Nephron progenitor cell (in vitro differentiated cells): ENCODE results near the gene TGFBRAP1.

Source experiments
- DNase-seq: peaks from one replicate; pipeline ENCODE4 v3.0.0; 2021
- H3K27ac Mint-ChIP-seq: 2 replicates; pipeline ENCODE4 v1.8.0; 2021; ENCODE audit warnings: mild to moderate bottlenecking, moderate library complexity, mixed read lengths
- H3K27me3 Mint-ChIP-seq: 2 replicates; pipeline ENCODE4 v1.8.0; 2021; ENCODE audit warnings: mild to moderate bottlenecking, low read depth, mixed read lengths; ENCODE audit not compliant: poor library complexity
- H3K36me3 Mint-ChIP-seq: 2 replicates; pipeline ENCODE4 v1.8.0; 2021; ENCODE audit warnings: low read depth, mixed read lengths
- H3K4me1 Mint-ChIP-seq: 2 replicates; pipeline ENCODE4 v1.8.0; 2021; ENCODE audit warnings: mixed read lengths
- H3K4me3 Mint-ChIP-seq: 2 replicates; pipeline ENCODE4 v1.8.0; 2021; ENCODE audit warnings: mild to moderate bottlenecking, moderate library complexity, mixed read lengths
- H3K9me3 Mint-ChIP-seq: 2 replicates; pipeline ENCODE4 v1.8.0; 2021; ENCODE audit warnings: mild to moderate bottlenecking, moderate library complexity, mixed read lengths
- TF ChIP-seq, protein P1 (sequence below): fragments of 200-600 bp; sonication (generic); IDR thresholded peaks from 2 replicates; pipeline ENCODE4 v1.5.0; 2021; ENCODE audit warnings: antibody characterized with exemption

The TGFBRAP1 gene

DNA sequence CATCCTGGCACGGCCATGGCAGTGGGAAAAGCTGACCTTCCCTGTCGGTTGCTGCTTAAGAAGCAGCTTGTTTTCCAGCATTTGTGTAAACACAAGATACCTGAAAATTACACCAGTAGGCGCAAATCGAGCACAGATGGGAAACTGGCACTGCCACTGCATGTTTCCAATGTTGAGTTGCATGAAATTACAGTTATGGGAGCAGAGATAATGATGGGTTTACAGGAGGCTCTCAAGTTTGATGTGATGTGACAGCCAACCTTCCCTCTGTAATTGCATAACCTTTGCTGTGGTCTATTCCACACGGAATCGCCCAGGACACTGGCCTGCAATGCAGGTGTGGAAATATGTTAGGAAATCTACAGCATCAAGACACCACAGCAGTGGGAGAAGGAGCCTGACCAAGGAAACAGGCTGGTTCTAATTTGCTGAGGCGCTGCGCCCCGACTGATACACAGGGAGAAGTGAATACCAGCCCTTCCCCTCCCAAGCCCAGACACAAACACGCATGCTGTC, 70.6 kb downstream of the TGFBRAP1 start:
- H3K9me3 Mint-ChIP-seq, result no peaks in the 10 kb centered on the region
- no peak overlapping the region for H3K4me3 Mint-ChIP-seq

DNA sequence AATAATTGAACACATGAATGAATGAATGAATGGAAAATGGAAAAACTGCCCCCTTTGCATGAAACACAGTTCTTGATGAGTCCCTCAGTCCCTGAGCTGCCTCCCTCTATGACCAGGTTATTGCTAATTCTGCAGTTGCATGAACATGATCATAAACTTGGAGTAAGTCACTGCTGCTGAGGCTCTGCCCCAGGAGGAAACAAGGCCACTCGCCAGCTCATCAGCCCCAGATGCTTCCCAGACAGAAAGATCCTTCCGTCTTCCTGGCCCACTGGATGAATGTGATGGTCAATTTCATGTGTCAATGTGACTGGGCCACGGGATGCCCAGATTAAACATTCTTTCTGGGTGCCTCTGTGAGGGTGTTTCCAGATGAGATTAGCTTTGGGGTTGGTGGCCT, 71.6 kb downstream of the TGFBRAP1 start:
- no peaks in the 10 kb centered on the region for H3K9me3 Mint-ChIP-seq
- H3K4me3 Mint-ChIP-seq, result no peak overlapping the region
- TF ChIP-seq, protein P1, sequence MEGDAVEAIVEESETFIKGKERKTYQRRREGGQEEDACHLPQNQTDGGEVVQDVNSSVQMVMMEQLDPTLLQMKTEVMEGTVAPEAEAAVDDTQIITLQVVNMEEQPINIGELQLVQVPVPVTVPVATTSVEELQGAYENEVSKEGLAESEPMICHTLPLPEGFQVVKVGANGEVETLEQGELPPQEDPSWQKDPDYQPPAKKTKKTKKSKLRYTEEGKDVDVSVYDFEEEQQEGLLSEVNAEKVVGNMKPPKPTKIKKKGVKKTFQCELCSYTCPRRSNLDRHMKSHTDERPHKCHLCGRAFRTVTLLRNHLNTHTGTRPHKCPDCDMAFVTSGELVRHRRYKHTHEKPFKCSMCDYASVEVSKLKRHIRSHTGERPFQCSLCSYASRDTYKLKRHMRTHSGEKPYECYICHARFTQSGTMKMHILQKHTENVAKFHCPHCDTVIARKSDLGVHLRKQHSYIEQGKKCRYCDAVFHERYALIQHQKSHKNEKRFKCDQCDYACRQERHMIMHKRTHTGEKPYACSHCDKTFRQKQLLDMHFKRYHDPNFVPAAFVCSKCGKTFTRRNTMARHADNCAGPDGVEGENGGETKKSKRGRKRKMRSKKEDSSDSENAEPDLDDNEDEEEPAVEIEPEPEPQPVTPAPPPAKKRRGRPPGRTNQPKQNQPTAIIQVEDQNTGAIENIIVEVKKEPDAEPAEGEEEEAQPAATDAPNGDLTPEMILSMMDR, result no peak
- H3K36me3 Mint-ChIP-seq, result peaks cover 7% of the 10 kb centered on the region
- H3K27me3 Mint-ChIP-seq, result peaks cover 7% of the 10 kb centered on the region
- H3K4me1 Mint-ChIP-seq, result peaks cover 26% of the 10 kb centered on the region
- no peak overlapping the region for H3K27ac Mint-ChIP-seq
- DNase-seq, result no peak

More for the DNA sequence above, 70.6 kb downstream of the TGFBRAP1 start:
- H3K27me3 Mint-ChIP-seq, result peaks cover 7% of the 10 kb centered on the region
- H3K27ac Mint-ChIP-seq, result peak overlapping the region; percentile 70
- TF ChIP-seq, protein P1, result no peak
- H3K36me3 Mint-ChIP-seq, result peaks cover 9% of the 10 kb centered on the region
- no peak for DNase-seq
- H3K4me1 Mint-ChIP-seq, result peaks cover 31% of the 10 kb centered on the region

DNA sequence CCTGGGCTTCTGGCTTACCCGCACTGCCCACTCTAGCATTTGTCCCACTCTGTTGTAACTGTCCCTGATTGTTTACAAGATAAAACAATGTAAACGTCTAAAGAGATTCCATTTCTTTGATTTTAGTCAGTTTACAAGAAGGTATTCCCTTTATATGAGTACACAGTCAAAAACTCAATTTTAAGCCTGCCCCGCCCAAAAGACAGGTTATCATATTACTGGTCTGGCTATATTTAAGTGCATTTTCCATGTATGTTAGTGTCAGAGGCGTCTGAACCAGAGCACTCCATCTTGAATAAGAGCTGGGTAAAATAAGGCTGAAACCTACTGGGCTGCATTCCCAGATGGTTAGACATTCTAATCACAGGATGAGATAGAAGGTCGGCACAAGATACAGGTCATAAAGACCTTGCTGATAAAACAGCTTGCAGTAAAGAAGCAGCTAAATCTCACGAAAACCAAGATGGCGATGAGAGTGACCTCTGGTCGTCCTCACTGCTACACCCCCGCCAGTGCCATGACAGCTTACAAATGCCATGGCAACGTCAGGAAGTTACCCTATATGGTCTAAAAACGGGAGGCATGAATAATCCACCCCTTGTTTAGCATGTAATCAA, 73.0 kb downstream of the TGFBRAP1 start:
- no peaks in the 10 kb centered on the region for H3K36me3 Mint-ChIP-seq
- H3K4me1 Mint-ChIP-seq, result peaks cover 16% of the 10 kb centered on the region
- H3K4me3 Mint-ChIP-seq, result no peak overlapping the region
- peaks cover 9% of the 10 kb centered on the region for H3K9me3 Mint-ChIP-seq
- TF ChIP-seq, protein P1, result no peak
- H3K27me3 Mint-ChIP-seq, result peaks cover 11% of the 10 kb centered on the region
- no peak overlapping the region for H3K27ac Mint-ChIP-seq
- DNase-seq, result no peak

GRCh38 chr2:105255979-105256378, 73.6 kb downstream of the TGFBRAP1 start:
- Mint-ChIP-seq H3K9me3 (peaks cover 12% of the 10 kb centered on the region), H3K4me3 (no peak overlapping the region), H3K27ac (no peak overlapping the region), H3K4me1 (peaks cover 11% of the 10 kb centered on the region), H3K27me3 (peaks cover 11% of the 10 kb centered on the region), H3K36me3 (no peaks in the 10 kb centered on the region)
- no peak for DNase-seq
- TF ChIP-seq, protein P1, result no peak

DNA sequence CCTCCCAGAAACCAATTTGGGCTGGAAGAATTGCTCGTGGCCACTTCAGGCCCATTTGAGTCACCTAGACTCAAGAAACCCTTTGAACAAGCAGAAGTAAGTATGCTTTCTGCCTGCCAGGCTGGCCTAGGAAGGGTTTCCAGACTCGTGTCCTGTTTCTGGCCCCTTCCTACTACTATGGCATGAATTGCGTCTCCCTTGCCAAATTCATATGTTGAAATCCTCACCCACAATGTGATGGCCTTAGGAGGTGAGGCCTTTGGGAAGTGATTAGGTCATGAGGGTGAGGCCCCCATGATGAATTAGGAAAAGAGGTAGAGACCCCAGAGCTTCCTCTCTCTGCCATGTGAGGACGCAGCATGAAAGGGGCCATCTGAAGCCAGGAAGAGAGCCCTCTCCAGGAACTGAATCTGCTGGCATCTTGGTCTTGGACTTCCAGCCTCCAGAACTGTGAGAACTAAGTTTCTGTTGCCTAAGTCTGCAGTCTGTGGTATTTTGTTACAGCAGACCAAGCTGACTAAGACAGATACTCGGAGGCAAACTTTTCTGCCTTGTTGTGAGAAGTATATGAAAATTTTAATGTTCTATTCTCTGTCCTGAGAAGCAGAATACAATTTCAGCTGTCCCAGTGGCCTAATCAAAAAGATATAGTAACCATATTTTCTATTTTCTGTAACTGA, 74.9 kb downstream of the TGFBRAP1 start:
- no peak overlapping the region for H3K4me3 Mint-ChIP-seq
- H3K9me3 Mint-ChIP-seq, result peaks cover 20% of the 10 kb centered on the region
- H3K4me1 Mint-ChIP-seq, result peaks cover 10% of the 10 kb centered on the region
- no peak overlapping the region for H3K27ac Mint-ChIP-seq
- DNase-seq, result no peak
- H3K27me3 Mint-ChIP-seq, result peaks cover 16% of the 10 kb centered on the region
- TF ChIP-seq, protein P1, result no peak
- no peaks in the 10 kb centered on the region for H3K36me3 Mint-ChIP-seq
